ENCODE results near the gene CAMKMT.

- TF ChIP-seq CTCF (IDR thresholded peaks at IDR 0.05 in 8 of 11, conservative IDR thresholded peaks at IDR 0.05 in 3 of 11) (no peak), POLR2A (IDR thresholded peaks at IDR 0.05) (no peak), POLR2AphosphoS5 (IDR thresholded peaks at IDR 0.05) (no peak)
Measured at GRCh38 chr2:44532031-44532430, 170.3 kb downstream of the CAMKMT start.

Measured in spleen (tissue), 7 donors.